Endometrial microvascular endothelial cells (primary cell): ENCODE results near the gene NEUROD4. TPM values are rescaled to one million over a fixed set of nuclear protein-coding genes. Genes with fewer than 3 reads are reported as not detected.
"Not testable (repeated sequence)": the region's sequence is repeated elsewhere in the genome, so short reads cannot be mapped to it uniquely, and the experiment has no call there.

Experiments used
- in situ Hi-C: cut with HindIII; loops from 2 replicates; pipeline ENCODE4 v1.10.0; 2017; ENCODE audit warnings: low sequenced_read_pairs, low pct_unique_long_range_greater_than_20kb; ENCODE audit errors: inconsistent ontology term
- total RNA-seq: library from RNA; depleted of rRNA; stranded (reverse); fragments of >200 nt; gene quantifications from one replicate; pipeline ENCODE4 v1.2.3, GENCODE V29; 2015; ENCODE audit errors: inconsistent ontology term

The NEUROD4 gene
- total RNA-seq = not detected

- in situ Hi-C loops = no loop called here
Measured at GRCh38 chr12:55019784-55020183, at the start of gene NEUROD4. Gene NEUROD4, plus strand, starts transcription at chr12:55019974. Its CDS starts 6,466 bp downstream, at chr12:55026440.

- in situ Hi-C loops = no loop called here
Measured at GRCh38 chr12:54970741-54971140, 49.0 kb upstream of the NEUROD4 start.

DNA sequence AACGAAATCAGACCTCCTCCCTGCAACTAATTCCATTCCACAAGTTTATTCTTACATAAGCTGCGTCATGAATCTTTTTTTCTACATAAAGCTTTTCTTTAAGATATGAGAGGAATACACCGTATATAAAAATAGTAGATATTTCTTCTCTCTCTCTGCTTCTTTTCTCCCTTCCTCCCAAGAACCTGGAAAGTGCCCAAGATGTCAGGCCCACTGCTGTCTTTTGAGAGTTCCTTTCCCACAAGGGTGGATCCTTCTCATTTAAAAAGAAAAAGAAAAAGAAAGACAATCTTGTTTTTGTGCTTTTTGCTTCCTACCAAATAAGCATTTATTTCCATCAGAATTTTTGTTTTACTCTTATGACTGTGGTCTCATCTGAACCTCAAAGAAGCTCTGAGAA lies 46.2 kb upstream of the NEUROD4 start:
- in situ Hi-C loops = no loop called here

DNA sequence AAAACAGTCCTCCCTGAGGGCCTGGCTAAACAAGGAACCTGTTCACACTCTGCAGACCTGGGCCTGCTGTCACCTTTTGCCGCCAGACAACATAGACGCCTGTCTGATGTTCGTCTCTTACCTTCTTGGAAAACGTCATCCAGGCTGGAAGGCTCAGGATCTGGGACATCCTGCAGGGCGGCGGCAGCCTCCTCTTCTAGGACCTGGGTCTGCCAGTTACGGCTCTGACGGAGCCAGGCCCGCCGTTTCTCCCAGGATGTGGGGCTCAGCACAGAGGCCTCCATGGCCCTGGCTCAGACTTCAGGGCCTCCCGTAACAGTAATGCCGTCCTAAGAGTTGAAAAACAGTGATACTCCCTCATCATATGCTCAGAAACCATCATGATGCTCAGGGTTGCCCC lies 45.5 kb upstream of the NEUROD4 start:
- in situ Hi-C loops = no loop called here

DNA sequence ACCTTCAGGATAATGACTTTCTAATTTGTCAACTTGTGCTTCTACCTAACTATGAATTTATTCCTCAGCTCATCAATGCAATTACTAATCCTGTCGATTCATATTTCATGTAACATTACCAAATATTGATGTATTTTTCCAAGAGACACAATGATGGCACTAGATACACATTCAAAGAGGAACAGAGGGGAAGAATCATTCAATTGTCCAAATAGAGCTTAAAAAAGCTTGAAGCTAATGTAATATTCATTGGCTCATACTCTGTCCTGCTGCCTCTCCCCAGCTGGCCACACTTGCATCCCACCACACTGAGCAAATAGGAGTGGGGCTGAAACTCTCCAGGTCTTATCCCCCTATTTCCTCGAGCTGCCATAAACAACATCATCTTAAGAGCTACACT lies 44.5 kb upstream of the NEUROD4 start:
- in situ Hi-C loops = no loop called here

DNA sequence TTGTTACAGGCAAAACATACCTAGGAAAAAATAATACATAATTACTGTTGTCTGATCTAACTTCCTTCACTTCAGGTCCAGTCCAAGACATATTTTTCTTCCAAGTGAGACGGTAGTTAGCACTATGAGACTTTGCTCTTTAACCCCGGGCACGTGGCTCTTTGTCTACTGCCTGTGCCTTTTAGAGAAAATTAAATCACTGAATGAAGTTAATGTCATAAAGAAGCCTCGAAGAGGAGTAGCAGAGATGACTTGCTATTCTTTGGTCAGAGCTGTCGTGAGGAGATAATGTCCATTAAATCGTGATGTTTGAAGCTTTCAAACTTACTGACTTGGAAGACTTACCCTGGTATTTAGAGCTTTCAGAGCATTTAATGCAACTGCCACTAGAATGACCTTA lies 43.9 kb upstream of the NEUROD4 start:
- in situ Hi-C loops = no loop called here

DNA sequence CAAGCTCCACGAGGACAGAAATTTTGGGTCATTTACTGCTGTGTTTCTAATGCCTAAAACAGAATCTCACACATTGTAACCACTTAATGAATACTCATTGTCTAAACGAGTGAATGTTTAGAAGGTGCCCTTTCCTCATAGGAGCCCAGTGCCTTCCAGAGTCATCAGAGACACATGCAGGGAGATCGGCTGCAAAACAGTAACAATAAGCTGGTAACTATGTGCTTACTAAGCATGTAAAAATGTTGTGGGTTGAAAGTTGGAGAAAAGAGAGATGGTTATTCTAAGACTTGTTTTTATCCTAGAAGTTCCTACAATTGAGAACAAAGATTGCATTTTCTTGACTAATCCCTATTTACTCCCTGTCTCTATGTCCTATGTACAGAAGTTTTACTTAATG lies 42.6 kb upstream of the NEUROD4 start:
- in situ Hi-C loops = no loop called here

DNA sequence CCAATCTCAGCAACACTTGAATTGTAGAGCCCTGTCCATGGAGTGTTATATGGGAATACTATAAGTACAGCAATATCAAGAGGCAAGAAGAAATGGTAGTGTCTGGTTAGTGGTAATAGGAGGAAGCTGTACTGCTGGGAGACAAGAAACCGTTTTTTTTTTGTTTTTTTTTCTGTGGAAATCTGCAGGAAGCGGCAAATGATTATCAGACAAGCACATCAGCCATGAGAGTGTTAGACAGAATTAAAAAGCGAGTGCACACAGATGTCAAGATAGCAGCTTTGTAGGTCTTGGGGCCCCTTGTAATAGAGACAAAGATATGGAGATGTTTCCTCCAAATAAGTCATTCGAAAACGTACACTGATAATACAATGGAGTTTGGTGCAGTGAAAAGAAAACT lies 41.9 kb upstream of the NEUROD4 start:
- in situ Hi-C loops = no loop called here

DNA sequence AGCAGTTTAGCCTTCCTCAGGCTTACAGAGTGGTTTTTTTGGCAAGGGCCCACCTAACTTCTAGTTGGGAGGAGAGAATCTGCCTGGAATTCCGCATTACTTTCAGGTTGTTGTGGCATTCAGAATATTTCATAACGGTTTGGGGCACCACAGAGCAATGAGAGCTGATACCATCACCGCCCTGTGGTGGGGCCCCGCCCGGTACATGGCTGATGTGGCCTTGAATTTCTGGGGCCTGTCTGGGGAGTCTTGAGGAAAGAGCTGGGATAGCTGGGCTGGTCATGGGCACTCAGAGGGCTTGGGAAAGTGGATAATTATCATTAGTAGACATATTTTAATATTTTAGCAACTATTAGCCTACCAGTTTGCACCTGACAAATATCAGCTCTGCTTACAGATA lies 39.4 kb upstream of the NEUROD4 start:
- in situ Hi-C loops = no loop called here

- in situ Hi-C loops = no loop called here
Measured at GRCh38 chr12:54981796-54982195, 38.0 kb upstream of the NEUROD4 start.

- in situ Hi-C loops = no loop called here
Measured at GRCh38 chr12:54983536-54984101, 36.2 kb upstream of the NEUROD4 start.

GRCh38 chr12:54984658-54985376 lies 35.0 kb upstream of the NEUROD4 start, which contains the start of gene TESPA1:
Gene TESPA1, minus strand, starts transcription at chr12:54984762. Its CDS starts 10,200 bp downstream, at chr12:54974562.
- in situ Hi-C loops = no loop called here

- in situ Hi-C loops = not testable (repeated sequence)
Measured at GRCh38 chr12:54986773-54987172, 33.0 kb upstream of the NEUROD4 start.

DNA sequence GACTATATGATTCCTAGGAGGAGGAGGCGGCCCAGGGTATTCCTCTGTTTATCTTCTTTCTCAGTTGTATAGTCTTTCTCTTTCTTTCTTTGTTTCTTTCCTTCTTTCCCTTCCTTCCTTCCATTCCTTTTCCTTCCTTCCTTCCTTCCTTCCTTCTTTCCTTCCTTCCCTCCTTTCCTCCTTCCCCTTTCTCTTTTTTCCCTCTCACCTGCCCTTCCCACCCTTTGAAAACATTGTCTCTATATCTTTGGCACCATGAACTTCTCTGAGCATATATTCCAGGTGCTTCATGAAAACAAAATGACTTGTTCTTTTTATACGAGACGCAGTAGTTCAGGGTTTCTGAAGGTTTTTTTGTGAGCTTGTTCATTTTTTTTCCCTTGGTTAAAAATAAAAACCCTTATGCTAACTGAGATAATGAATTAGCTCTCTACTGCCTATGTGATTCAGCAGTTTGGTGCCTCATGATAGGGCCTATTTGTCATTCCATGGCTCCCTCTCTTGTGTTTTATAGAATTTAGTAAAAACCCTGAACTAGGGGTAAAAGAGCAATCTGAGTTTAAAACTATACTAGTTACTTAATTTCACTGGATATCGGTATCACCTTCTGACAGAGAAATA lies 32.1 kb upstream of the NEUROD4 start:
- in situ Hi-C loops = no loop called here

GRCh38 chr12:54988402-54989054 lies 31.2 kb upstream of the NEUROD4 start:
- in situ Hi-C loops = no loop called here

DNA sequence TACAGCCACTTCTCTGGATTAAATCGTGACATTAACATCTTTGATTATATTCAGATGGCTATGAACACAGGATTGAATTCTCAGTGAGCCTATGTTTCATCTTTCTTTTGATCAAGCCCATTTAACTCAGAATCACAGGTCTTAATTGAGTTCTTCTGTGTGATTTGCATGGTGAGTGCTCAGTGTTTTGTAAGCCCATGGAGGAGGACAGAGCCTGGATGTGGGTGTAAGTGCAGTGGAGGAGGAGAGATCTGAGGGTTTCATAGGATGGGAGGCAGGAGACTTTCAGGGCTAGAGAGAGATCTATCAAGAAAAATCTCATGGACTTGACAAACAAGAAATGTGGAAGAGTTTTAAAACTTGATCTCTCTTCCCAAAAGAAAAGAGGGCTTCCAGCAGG lies 29.9 kb upstream of the NEUROD4 start:
- in situ Hi-C loops = no loop called here

- in situ Hi-C loops = no loop called here
Measured at GRCh38 chr12:54991161-54991990, 28.4 kb upstream of the NEUROD4 start.

- in situ Hi-C loops = no loop called here
Measured at GRCh38 chr12:54991991-54992375, 27.8 kb upstream of the NEUROD4 start.
